IPS DF 6.9 (cell line): Measurements from ENCODE around the gene FKBP14.
"Not testable (repeated sequence)": the region's sequence is repeated elsewhere in the genome, so short reads cannot be mapped to it uniquely, and the experiment has no call there.

ENCODE experiments used
- DNase-seq: peaks from one replicate; pipeline ENCODE4 v3.0.0-alpha.2; 2013; ENCODE audit warnings: low read depth, low spot score
- H3K27ac ChIP-seq: one replicate; pipeline ENCODE4 v1.5.1; 2013; ENCODE audit warnings: low read length, control low read depth
- H3K27me3 ChIP-seq: 2 replicates; pipeline ENCODE4 v1.6.1; 2013; ENCODE audit warnings: mild to moderate bottlenecking, low read length; ENCODE audit not compliant: control insufficient read depth, insufficient read depth
- H3K36me3 ChIP-seq: 2 replicates; pipeline ENCODE4 v1.6.1; 2013; ENCODE audit warnings: low read length; ENCODE audit not compliant: control insufficient read depth, insufficient read depth
- H3K4me1 ChIP-seq: 2 replicates; pipeline ENCODE4 v1.6.1; 2013; ENCODE audit warnings: low read length; ENCODE audit not compliant: control insufficient read depth, insufficient read depth
- H3K4me3 ChIP-seq: 2 replicates; pipeline ENCODE4 v1.5.1; 2013; ENCODE audit warnings: mild to moderate bottlenecking, low read length
- H3K9me3 ChIP-seq: 2 replicates; pipeline ENCODE4 v1.6.1; 2013; ENCODE audit warnings: low read length, inconsistent platforms; ENCODE audit not compliant: control insufficient read depth, insufficient read depth
- WGBS: extraction: QIAGEN DNeasy Blood & Tissue Kit; methylation state at CpG from one replicate; pipeline ENCODE4 v1.1.7; 2013; ENCODE audit warnings: mixed read lengths, missing lambda C conversion rate; ENCODE audit not compliant: insufficient read length, insufficient coverage; 5-methylcytosine and 5-hydroxymethylcytosine counted together

The FKBP14 gene

GRCh38 chr7:29962035-29962434, 64.5 kb downstream of the FKBP14 start:
- no CpG with 5 or more reads among the region's 1 CpG for WGBS
- Histone ChIP-seq H3K27me3 (no peaks in the 10 kb centered on the region), H3K4me3 (no peak overlapping the region), H3K4me1 (no peaks in the 10 kb centered on the region), H3K27ac (no peak overlapping the region), H3K9me3 (no peaks in the 10 kb centered on the region), H3K36me3 (peaks cover 5% of the 10 kb centered on the region; the same call in 1 of the 2 replicates)
- DNase-seq = no peak

GRCh38 chr7:29961611-29962010, 64.9 kb downstream of the FKBP14 start:
- no CpG with 5 or more reads among the region's 19 CpGs for WGBS
- not testable (repeated sequence) for H3K27me3 ChIP-seq, H3K27ac ChIP-seq, H3K4me1 ChIP-seq, H3K36me3 ChIP-seq, DNase-seq, H3K9me3 ChIP-seq, H3K4me3 ChIP-seq
